Measurements from ENCODE around the gene USP8.

GRCh38 chr15:50416890-50417289 lies 7.3 kb upstream of the USP8 start:
- no peak for TF ChIP-seq POLR2AphosphoS5 (IDR thresholded peaks at IDR 0.05; ENCODE audit: low read depth, low read length)
- no peak for TF ChIP-seq REST (IDR thresholded peaks at IDR 0.05; ENCODE audit: insufficient read depth in 1 of 2, low read depth in 2 of 2, low read length in 2 of 2)
- TF ChIP-seq SIN3A (IDR thresholded peaks at IDR 0.05; ENCODE audit: borderline replicate concordance, insufficient read depth, low read length), result no peak
- TF ChIP-seq TAF1 (IDR thresholded peaks at IDR 0.05; ENCODE audit: borderline replicate concordance, insufficient read depth, low read length), result no peak
- TF ChIP-seq FOXP2 (optimal IDR thresholded peaks at IDR 0.05; ENCODE audit: borderline replicate concordance, extremely low read depth, extremely low read length, insufficient read depth), result no peak

All from PFSK-1 (cell line).